SKM-1 treated with dmso at 0.1 percent for 144 hours (cell line): ENCODE measurements around the gene MAEA.

Experiments
- DNase-seq: peaks from one replicate; lab custom pipeline; 2025; ENCODE audit not compliant: unreplicated experiment; lab: John Stamatoyannopoulos, UW

The MAEA gene

GRCh38 chr4:1289207-1290164, at the start of gene MAEA:
Gene MAEA (plus strand): TSS chr4:1289891. CDS start chr4:1289914, 23 bp downstream.
- DNase-seq, result peak; percentile 100

GRCh38 chr4:1239950-1240307, 49.8 kb upstream of the MAEA start:
- DNase-seq, result no peak

- DNase-seq, result no peak
Observed at GRCh38 chr4:1240721-1241465, 48.8 kb upstream of the MAEA start.

GRCh38 chr4:1241466-1241935, 48.2 kb upstream of the MAEA start:
- no peak for DNase-seq

- no peak for DNase-seq
Observed at GRCh38 chr4:1241936-1242505, 47.7 kb upstream of the MAEA start.

- no peak for DNase-seq
Observed at GRCh38 chr4:1242506-1243450, 46.9 kb upstream of the MAEA start.

GRCh38 chr4:1243451-1244080, 46.1 kb upstream of the MAEA start:
- no peak for DNase-seq

- no peak for DNase-seq
Observed at GRCh38 chr4:1244081-1244977, 45.4 kb upstream of the MAEA start.

GRCh38 chr4:1244978-1245471, 44.7 kb upstream of the MAEA start:
- DNase-seq, result no peak

- DNase-seq, result no peak
Observed at GRCh38 chr4:1245481-1246051, 44.1 kb upstream of the MAEA start.

GRCh38 chr4:1246111-1246881, 43.4 kb upstream of the MAEA start:
- DNase-seq, result no peak

GRCh38 chr4:1246901-1247863, 42.5 kb upstream of the MAEA start:
- DNase-seq, result peak; percentile 14

- no peak for DNase-seq
Observed at GRCh38 chr4:1247864-1248244, 41.8 kb upstream of the MAEA start.

- peak; percentile 83 for DNase-seq
Observed at GRCh38 chr4:1248245-1249147, 41.2 kb upstream of the MAEA start, which contains the start of gene CTBP1. Gene CTBP1 (minus strand): TSS chr4:1249130. CDS start chr4:1241331, 7,799 bp downstream.

- DNase-seq, result peak; percentile 82
Observed at GRCh38 chr4:1249148-1249730, 40.5 kb upstream of the MAEA start.
